K562 (cell line): ENCODE data around the gene TTC39A. TPM values are rescaled to one million over a fixed set of nuclear protein-coding genes. Genes with fewer than 3 reads are reported as not detected.

Experiments used
- ATAC-seq: fragments of 200-7000 bp; cut with Tn5 transposase; 3 replicates; pipeline ENCODE4 v1.9.1; 2020; ENCODE audit warnings: moderate library complexity
- BruUV-seq: library from RNA; stranded (reverse); fragments of 400-500 nt; replicated peaks from 2 replicates; lab custom pipeline; 2021; lab: Mats Ljungman, UMichigan
- CTCF ChIA-PET: fragments of 300-600 bp; formaldehyde crosslinking; extraction: SDS; loops from one replicate; lab custom pipeline; 2021; ENCODE audit warnings: low intra/inter-chr PET ratio; lab: Yijun Ruan, JAX
- POLR2A ChIA-PET: fragments of 300-600, 350-650 bp; sonication (Branson Sonifier 250); formaldehyde crosslinking; extraction: SDS; loops from one replicate; lab custom pipeline; 2021; ENCODE audit warnings: antibody characterized with exemption, inconsistent platforms; lab: Yijun Ruan, JAX
- DNase-seq, 4 experiments: peaks; one replicate each; pipeline versions ENCODE4 v3.0.0 to v3.0.0-alpha.2; 2011 to 2018; ENCODE audit warnings: low spot score in 3 of 4, mixed read lengths in 3 of 4; ENCODE audit errors: extremely low read depth in 1 of 4
- FAIRE-seq: peaks from 2 replicates; lab custom pipeline; 2011; peaks lifted over from hg19 to GRCh38; lab: Jason Lieb, UNC
- H2AFZ ChIP-seq: 2 replicates; pipeline ENCODE4 v1.6.0; 2011; ENCODE audit warnings: low read depth, low read length, control low read depth, inconsistent platforms
- H3K27ac ChIP-seq: fragments of 200-600 bp; 3 replicates; pipeline ENCODE4 v1.8.0; 2011; ENCODE audit warnings: low read depth, mild to moderate bottlenecking, control low read depth, inconsistent platforms, low read length, moderate library complexity, mixed read lengths; ENCODE audit errors: extremely low read depth
- H3K27me3 ChIP-seq, 2 experiments: fragments of 300-600 bp in 1 of 2; 2 replicates in 1 of 2; 3 replicates in 1 of 2; pipeline versions ENCODE4 v1.6.0 to v1.8.0; 2011; ENCODE audit warnings: inconsistent platforms in 2 of 2, low read length in 2 of 2, mild to moderate bottlenecking in 1 of 2, mixed read lengths in 1 of 2, moderate library complexity in 1 of 2; ENCODE audit not compliant: control insufficient read depth in 2 of 2, insufficient read depth in 2 of 2
- H3K36me3 ChIP-seq: fragments of 300-600 bp; 3 replicates; pipeline ENCODE4 v1.8.0; 2011; ENCODE audit warnings: mild to moderate bottlenecking, low read length, inconsistent platforms; ENCODE audit not compliant: control insufficient read depth, insufficient read depth
- H3K4me1 ChIP-seq, 2 experiments: fragments of 200-600 bp in 1 of 2; replicated peaks in 1 of 2; 2 replicates in 1 of 2; 3 replicates in 1 of 2; pipeline versions ENCODE4 v1.5.1 to v1.8.0; 2011; ENCODE audit warnings: inconsistent platforms in 2 of 2, low read length in 2 of 2, mild to moderate bottlenecking in 1 of 2, mixed read lengths in 1 of 2, moderate library complexity in 1 of 2; ENCODE audit not compliant: control insufficient read depth in 2 of 2, insufficient read depth in 2 of 2
- H3K4me2 ChIP-seq: 2 replicates; pipeline ENCODE4 v1.6.1; 2011; ENCODE audit warnings: low read length, control low read depth, inconsistent platforms, mixed read lengths; ENCODE audit not compliant: insufficient read depth
- H3K4me3 ChIP-seq: fragments of 200-600 bp; sonication (generic), shearing (Covaris generic); 2 replicates; pipeline ENCODE4 v1.5.1; 2016; ENCODE audit warnings: control low read depth, inconsistent platforms
- H3K79me2 ChIP-seq: fragments of 200-600 bp; 3 replicates; pipeline ENCODE4 v1.8.0; 2011; ENCODE audit warnings: low read length, inconsistent platforms; ENCODE audit not compliant: control insufficient read depth, insufficient read depth
- H3K9ac ChIP-seq, 2 experiments: 2 replicates each; pipeline versions ENCODE4 v1.6.0 to v1.6.1; 2011; ENCODE audit warnings: low read depth in 2 of 2, low read length in 2 of 2, control low read depth in 1 of 2, inconsistent platforms in 1 of 2, mild to moderate bottlenecking in 1 of 2, mixed read lengths in 1 of 2; ENCODE audit not compliant: insufficient read depth in 1 of 2
- H3K9me1 ChIP-seq: one replicate; pipeline ENCODE4 v1.6.0; 2011; ENCODE audit warnings: inconsistent platforms, mild to moderate bottlenecking, low read length, moderate library complexity; ENCODE audit not compliant: control insufficient read depth, insufficient read depth
- H3K9me3 ChIP-seq: replicated peaks from 2 replicates; pipeline ENCODE4 v1.5.1; 2011; ENCODE audit warnings: low read depth, low read length, inconsistent platforms; ENCODE audit not compliant: control insufficient read depth, insufficient read depth
- H4K20me1 ChIP-seq: replicated peaks from 2 replicates; pipeline ENCODE4 v1.6.1; 2011; ENCODE audit warnings: low read length, inconsistent platforms, mixed read lengths; ENCODE audit not compliant: control insufficient read depth, insufficient read depth
- CBX3 ChIP-seq, 2 experiments: IDR thresholded peaks; 1 replicate in 1 of 2; 2 replicates in 1 of 2; pipeline ENCODE4 v1.6.1; 2012; ENCODE audit warnings: inconsistent platforms in 2 of 2, low read length in 2 of 2, borderline replicate concordance in 1 of 2, control low read depth in 1 of 2
- CCNT2 ChIP-seq: IDR thresholded peaks from 2 replicates; pipeline ENCODE4 v1.6.1; 2011; ENCODE audit warnings: borderline replicate concordance, low read depth, mild to moderate bottlenecking, moderate library complexity, mixed read lengths, low read length; ENCODE audit not compliant: insufficient read length; ENCODE audit errors: extremely low read depth
- MAFK ChIP-seq: IDR thresholded peaks from 2 replicates; pipeline ENCODE4 v1.6.1; 2011; ENCODE audit warnings: low read length, improper control_type of control experiment
- MTF1 ChIP-seq: fragments of 250-450 bp; sonication (Bioruptor Pico); IDR thresholded peaks from 2 replicates; pipeline ENCODE4 v1.9.0; 2021; ENCODE audit warnings: moderate library complexity, mild to moderate bottlenecking, inconsistent platforms, borderline replicate concordance
- PTTG1 ChIP-seq: fragments of 450-650 bp; IDR thresholded peaks from 2 replicates; pipeline ENCODE4 v1.6.1; 2016; ENCODE audit warnings: low read depth, mild to moderate bottlenecking, missing genetic modification characterization, missing compliant biosample characterization
- SMARCE1 ChIP-seq: fragments of 450-650 bp; IDR thresholded peaks from 2 replicates; pipeline ENCODE4 v1.7.1; 2016; ENCODE audit warnings: mild to moderate bottlenecking
- TAF1 ChIP-seq: IDR thresholded peaks from 2 replicates; pipeline ENCODE4 v1.6.1; 2011; ENCODE audit warnings: mild to moderate bottlenecking, low read length, moderate library complexity; ENCODE audit not compliant: insufficient read depth, control insufficient read depth, severe bottlenecking; ENCODE audit errors: extremely low read depth
- WHSC1 ChIP-seq: IDR thresholded peaks from one replicate; pipeline ENCODE4 v1.6.1; 2012; ENCODE audit warnings: low read length, control low read depth, inconsistent platforms
- ZNF282 ChIP-seq: sonication (generic); formaldehyde crosslinking; IDR thresholded peaks from 2 replicates; pipeline ENCODE4 v1.8.1; 2023; ENCODE audit warnings: missing genetic modification reagents
- ZNF347 ChIP-seq: fragments of 450-650 bp; formaldehyde crosslinking; IDR thresholded peaks from 2 replicates; pipeline ENCODE4 v1.4.0; 2020; ENCODE audit warnings: low read depth, mild to moderate bottlenecking, moderate library complexity
- ZNF57 ChIP-seq: fragments of 450-650 bp; formaldehyde crosslinking; IDR thresholded peaks from 2 replicates; pipeline ENCODE4 v1.4.0; 2020; ENCODE audit warnings: mild to moderate bottlenecking, moderate library complexity
- WGBS: fragments of 100-300 bp; shearing (Covaris generic); methylation state at CpG from one replicate; pipeline ENCODE4 v1.1.6; 2016; ENCODE audit warnings: low coverage, mixed read lengths; ENCODE audit not compliant: insufficient coverage; ENCODE audit errors: missing lambda C conversion rate; 5-methylcytosine and 5-hydroxymethylcytosine counted together
- in situ Hi-C: fragments of 300-500 bp; cut with MboI; formaldehyde crosslinking; loops from 4 replicates; pipeline ENCODE4 v1.15.0; 2018; ENCODE audit warnings: inconsistent platforms, mixed read lengths
- intact Hi-C: fragments of 100-400 bp; cut with micrococcal nuclease; formaldehyde crosslinking; loops from 2 replicates; pipeline ENCODE4 v1.14.2; 2022
- polyA plus RNA-seq, 8 experiments: library from polyadenylated mRNA; depleted of rRNA in 4 of 8; stranded (reverse) in 5 of 8; unstranded in 3 of 8; fragments of >200 nt; fragmentation: Nextera tagmentation in 2 of 8; fragmentation: Illumina TruSeq in 1 of 8; extraction: Ambion mirVana in 2 of 8; extraction: Trizol in 1 of 8; gene quantifications; 2 replicates each; pipeline versions ENCODE4 v1.2.1 to v1.2.3, GENCODE V29; 2011 to 2014; ENCODE audit warnings: inconsistent platforms in 1 of 8, missing spikeins in 1 of 8
- total RNA-seq, 7 experiments: library from RNA; depleted of rRNA in 6 of 7; stranded (reverse); fragments of >200 nt in 6 of 7; fragmentation: Illumina TruSeq in 2 of 7; extraction: Trizol in 2 of 7; gene quantifications; 2 replicates each; pipeline versions ENCODE4 v1.2.1 to v1.2.3, GENCODE V29; 2011 to 2021; ENCODE audit warnings: low replicate concordance in 1 of 7
- TF ChIP-seq, protein P1 (sequence below), 3 experiments: fragments of 200-800 bp in 1 of 3; fragments of 250-450 bp in 1 of 3; fragments of 450-650 bp in 1 of 3; sonication (Bioruptor Pico) in 1 of 3; sonication (Bioruptor generic) in 1 of 3; formaldehyde crosslinking in 1 of 3; IDR thresholded peaks; 2 replicates each; pipeline versions ENCODE4 v1.6.1 to v1.8.0; 2016 to 2022; ENCODE audit warnings: mild to moderate bottlenecking in 2 of 3, missing genetic modification characterization in 2 of 3, missing compliant biosample characterization in 1 of 3, moderate library complexity in 1 of 3
- TF ChIP-seq, protein P2 (sequence below): fragments of 450-650 bp; IDR thresholded peaks from 2 replicates; pipeline ENCODE4 v1.6.1; 2018; ENCODE audit warnings: mild to moderate bottlenecking, low read depth; ENCODE audit not compliant: partially characterized antibody
- TF ChIP-seq, protein P3 (sequence below): fragments of 250-450 bp; sonication (Bioruptor Pico); IDR thresholded peaks from 2 replicates; pipeline ENCODE4 v1.6.1; 2021; ENCODE audit warnings: mild to moderate bottlenecking

TTC39A gene
- total and polyA plus RNA-seq, 9 of the 15 experiments (the other 6 are each of a cell fraction or from before 2014, with no cell fraction given) = 0.18 to 0.82 (median 0.35) TPM

DNA sequence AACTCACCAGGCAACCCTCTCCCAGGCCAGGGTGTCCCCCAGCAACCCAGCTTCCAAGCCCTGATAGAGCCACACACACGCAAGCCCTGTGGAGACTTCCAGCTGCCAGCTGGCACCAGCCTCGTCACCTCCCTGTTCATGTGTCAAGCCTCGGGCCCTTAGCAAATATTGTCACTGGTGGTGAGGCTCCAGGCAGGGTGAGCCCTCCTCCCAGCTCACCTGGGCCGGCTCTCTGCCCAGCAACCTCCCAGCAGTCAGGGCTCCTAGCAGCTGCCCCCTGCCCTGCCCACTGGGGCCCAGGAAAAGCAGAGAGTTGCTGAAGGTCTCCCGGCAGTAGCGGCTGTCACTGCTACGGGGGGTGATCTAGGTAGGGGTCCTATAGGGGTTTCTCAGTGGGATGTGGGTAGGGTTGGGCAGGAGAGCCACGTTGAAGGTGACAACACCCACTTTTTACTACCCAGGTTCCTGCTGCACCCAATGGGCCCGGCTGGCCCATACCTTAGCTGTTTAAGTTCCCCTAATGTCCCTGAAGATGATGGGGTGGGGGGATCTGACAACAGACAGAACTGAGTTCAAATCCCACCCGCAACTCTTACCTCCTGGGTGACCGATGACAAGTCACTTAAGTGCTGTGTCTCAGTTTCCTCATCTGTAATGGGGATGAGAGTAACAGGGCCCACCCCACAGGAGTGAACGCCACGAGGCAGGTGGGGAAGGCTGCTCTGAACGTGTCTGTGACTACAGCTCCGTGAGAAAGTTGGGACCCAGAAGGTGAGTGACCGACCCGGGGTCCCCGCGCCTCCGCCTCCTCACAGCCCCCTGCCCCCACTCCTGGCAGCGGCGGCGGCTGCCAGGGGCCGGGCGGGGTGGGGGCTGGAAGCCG, 678 bp downstream of the TTC39A start:
- intact Hi-C loops (no loop called here), in situ Hi-C loops (no loop called here)
- Histone ChIP-seq H3K9ac (peak overlapping the region in 1 of 2 experiments; percentile 62; a peak in 2 of 4 replicates), H3K9me1 (no peaks in the 10 kb centered on the region), H3K4me3 (no peak overlapping the region), H3K4me1 (peaks cover 41 to 42% of the 10 kb centered on the region in 2 experiments), H4K20me1 (no peaks in the 10 kb centered on the region), H3K79me2 (no peaks in the 10 kb centered on the region), H3K4me2 (no peak overlapping the region), H3K9me3 (no peaks in the 10 kb centered on the region), H3K36me3 (no peaks in the 10 kb centered on the region), H3K27me3 (no peaks in the 10 kb centered on the region), H3K27ac (no peak overlapping the region), H2AFZ (0 out of 2 replicates have a peak overlapping the region, but pooled peaks have one; percentile 3)
- CTCF ChIA-PET = interaction anchor here (0.5 kb wide), 1 partner anchor 667 kb away, joined by 3 read pairs; no protein-coding TSS in a partner anchor
- 85% methylated on average over 20 of the region's 26 CpGs for WGBS
- FAIRE-seq (no peak), DNase-seq (no peak), ATAC-seq (no peak)
- no TSS peak for BruUV-seq
- POLR2A ChIA-PET = interaction anchor here (0.6 to 1.5 kb wide), 4 partner anchors 10 to 270 kb away, joined by 3 to 5 read pairs (median 4); no protein-coding TSS in a partner anchor
- TF ChIP-seq MAFK (no peak), ZNF57 (CRISPR knock-in tag) (no peak), PTTG1 (tag) (no peak), CCNT2 (no peak), CBX3 (IDR thresholded peaks at IDR 0.05; ENCODE audit: borderline replicate concordance in 1 of 2, low read length in 2 of 2) (no peak), WHSC1 (no peak), SMARCE1 (no peak), MTF1 (no peak), ZNF347 (CRISPR knock-in tag) (no peak), ZNF282 (no peak), TAF1 (no peak)
- TF ChIP-seq, protein P1, sequence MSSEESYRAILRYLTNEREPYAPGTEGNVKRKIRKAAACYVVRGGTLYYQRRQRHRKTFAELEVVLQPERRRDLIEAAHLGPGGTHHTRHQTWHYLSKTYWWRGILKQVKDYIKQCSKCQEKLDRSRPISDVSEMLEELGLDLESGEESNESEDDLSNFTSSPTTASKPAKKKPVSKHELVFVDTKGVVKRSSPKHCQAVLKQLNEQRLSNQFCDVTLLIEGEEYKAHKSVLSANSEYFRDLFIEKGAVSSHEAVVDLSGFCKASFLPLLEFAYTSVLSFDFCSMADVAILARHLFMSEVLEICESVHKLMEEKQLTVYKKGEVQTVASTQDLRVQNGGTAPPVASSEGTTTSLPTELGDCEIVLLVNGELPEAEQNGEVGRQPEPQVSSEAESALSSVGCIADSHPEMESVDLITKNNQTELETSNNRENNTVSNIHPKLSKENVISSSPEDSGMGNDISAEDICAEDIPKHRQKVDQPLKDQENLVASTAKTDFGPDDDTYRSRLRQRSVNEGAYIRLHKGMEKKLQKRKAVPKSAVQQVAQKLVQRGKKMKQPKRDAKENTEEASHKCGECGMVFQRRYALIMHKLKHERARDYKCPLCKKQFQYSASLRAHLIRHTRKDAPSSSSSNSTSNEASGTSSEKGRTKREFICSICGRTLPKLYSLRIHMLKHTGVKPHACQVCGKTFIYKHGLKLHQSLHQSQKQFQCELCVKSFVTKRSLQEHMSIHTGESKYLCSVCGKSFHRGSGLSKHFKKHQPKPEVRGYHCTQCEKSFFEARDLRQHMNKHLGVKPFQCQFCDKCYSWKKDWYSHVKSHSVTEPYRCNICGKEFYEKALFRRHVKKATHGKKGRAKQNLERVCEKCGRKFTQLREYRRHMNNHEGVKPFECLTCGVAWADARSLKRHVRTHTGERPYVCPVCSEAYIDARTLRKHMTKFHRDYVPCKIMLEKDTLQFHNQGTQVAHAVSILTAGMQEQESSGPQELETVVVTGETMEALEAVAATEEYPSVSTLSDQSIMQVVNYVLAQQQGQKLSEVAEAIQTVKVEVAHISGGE (CRISPR knock-in tag; IDR thresholded peaks at IDR 0.05) = no peak
- TF ChIP-seq, protein P2, sequence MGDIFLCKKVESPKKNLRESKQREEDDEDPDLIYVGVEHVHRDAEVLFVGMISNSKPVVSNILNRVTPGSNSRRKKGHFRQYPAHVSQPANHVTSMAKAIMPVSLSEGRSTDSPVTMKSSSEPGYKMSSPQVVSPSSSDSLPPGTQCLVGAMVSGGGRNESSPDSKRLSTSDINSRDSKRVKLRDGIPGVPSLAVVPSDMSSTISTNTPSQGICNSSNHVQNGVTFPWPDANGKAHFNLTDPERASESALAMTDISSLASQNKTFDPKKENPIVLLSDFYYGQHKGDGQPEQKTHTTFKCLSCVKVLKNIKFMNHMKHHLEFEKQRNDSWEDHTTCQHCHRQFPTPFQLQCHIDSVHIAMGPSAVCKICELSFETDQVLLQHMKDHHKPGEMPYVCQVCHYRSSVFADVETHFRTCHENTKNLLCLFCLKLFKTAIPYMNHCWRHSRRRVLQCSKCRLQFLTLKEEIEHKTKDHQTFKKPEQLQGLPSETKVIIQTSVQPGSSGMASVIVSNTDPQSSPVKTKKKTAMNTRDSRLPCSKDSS = no peak
- TF ChIP-seq, protein P3, sequence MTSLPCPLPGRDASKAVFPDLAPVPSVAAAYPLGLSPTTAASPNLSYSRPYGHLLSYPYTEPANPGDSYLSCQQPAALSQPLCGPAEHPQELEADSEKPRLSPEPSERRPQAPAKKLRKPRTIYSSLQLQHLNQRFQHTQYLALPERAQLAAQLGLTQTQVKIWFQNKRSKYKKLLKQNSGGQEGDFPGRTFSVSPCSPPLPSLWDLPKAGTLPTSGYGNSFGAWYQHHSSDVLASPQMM (CRISPR knock-in tag) = no peak
